ENCODE results near the gene DEFB131B.
"Not testable (repeated sequence)": the region's sequence is repeated elsewhere in the genome, so short reads cannot be mapped to it uniquely, and the experiment has no call there.

The DEFB131B gene

GRCh38 chr11:71878059-71878458 is at the start of gene DEFB131B:
DEFB131B (plus strand) TSS chr11:71878453; CDS start chr11:71878453, 0 bp downstream.
- DNase-seq: not testable (repeated sequence)

- DNase-seq: not testable (repeated sequence)
Observed at GRCh38 chr11:71829247-71829646, 49.0 kb upstream of the DEFB131B start.

GRCh38 chr11:71829686-71830085 is 48.6 kb upstream of the DEFB131B start:
- not testable (repeated sequence) for DNase-seq

GRCh38 chr11:71832811-71833210 is 45.4 kb upstream of the DEFB131B start, which contains the start of gene DEFB108B:
DEFB108B (plus strand) TSS chr11:71833200; CDS start chr11:71833200, 0 bp downstream.
- DNase-seq: not testable (repeated sequence)

GRCh38 chr11:71842720-71843119 is 35.5 kb upstream of the DEFB131B start:
- DNase-seq: not testable (repeated sequence)

GRCh38 chr11:71843355-71843754 is 34.9 kb upstream of the DEFB131B start:
- not testable (repeated sequence) for DNase-seq

- no peak for DNase-seq
Observed at GRCh38 chr11:71843858-71844257, 34.4 kb upstream of the DEFB131B start.

- DNase-seq: not testable (repeated sequence)
Observed at GRCh38 chr11:71853895-71854294, 24.4 kb upstream of the DEFB131B start.

- DNase-seq: not testable (repeated sequence)
Observed at GRCh38 chr11:71855880-71856279, 22.4 kb upstream of the DEFB131B start.

GRCh38 chr11:71860835-71861234 is 17.4 kb upstream of the DEFB131B start:
- not testable (repeated sequence) for DNase-seq

- DNase-seq: peak; percentile 81
Observed at GRCh38 chr11:71863978-71864627, 14.2 kb upstream of the DEFB131B start.

GRCh38 chr11:71867209-71867608 is 11.0 kb upstream of the DEFB131B start:
- DNase-seq: peak; percentile 21

- not testable (repeated sequence) for DNase-seq
Observed at GRCh38 chr11:71869931-71870330, 8.3 kb upstream of the DEFB131B start.

GRCh38 chr11:71870661-71871060 is 7.6 kb upstream of the DEFB131B start:
- DNase-seq: not testable (repeated sequence)

GRCh38 chr11:71876262-71876661 is 2.0 kb upstream of the DEFB131B start:
- not testable (repeated sequence) for DNase-seq

- not testable (repeated sequence) for DNase-seq
Observed at GRCh38 chr11:71885806-71886205, 7.6 kb downstream of the DEFB131B start.

- not testable (repeated sequence) for DNase-seq
Observed at GRCh38 chr11:71888335-71889010, 10.2 kb downstream of the DEFB131B start.

- DNase-seq: not testable (repeated sequence)
Observed at GRCh38 chr11:71889181-71889872, 11.1 kb downstream of the DEFB131B start.

- DNase-seq: no peak
Observed at GRCh38 chr11:71895961-71896360, 17.7 kb downstream of the DEFB131B start.

- DNase-seq: not testable (repeated sequence)
Observed at GRCh38 chr11:71901137-71901536, 22.9 kb downstream of the DEFB131B start.

- DNase-seq: no peak
Observed at GRCh38 chr11:71908218-71908617, 30.0 kb downstream of the DEFB131B start.

- not testable (repeated sequence) for DNase-seq
Observed at GRCh38 chr11:71910775-71911174, 32.5 kb downstream of the DEFB131B start.

GRCh38 chr11:71911321-71911985 is 33.2 kb downstream of the DEFB131B start:
- not testable (repeated sequence) for DNase-seq
